ENCODE measurements around the gene SUN3.
"Not testable (repeated sequence)": the region's sequence is repeated elsewhere in the genome, so short reads cannot be mapped to it uniquely, and the experiment has no call there.

SUN3 gene

DNA sequence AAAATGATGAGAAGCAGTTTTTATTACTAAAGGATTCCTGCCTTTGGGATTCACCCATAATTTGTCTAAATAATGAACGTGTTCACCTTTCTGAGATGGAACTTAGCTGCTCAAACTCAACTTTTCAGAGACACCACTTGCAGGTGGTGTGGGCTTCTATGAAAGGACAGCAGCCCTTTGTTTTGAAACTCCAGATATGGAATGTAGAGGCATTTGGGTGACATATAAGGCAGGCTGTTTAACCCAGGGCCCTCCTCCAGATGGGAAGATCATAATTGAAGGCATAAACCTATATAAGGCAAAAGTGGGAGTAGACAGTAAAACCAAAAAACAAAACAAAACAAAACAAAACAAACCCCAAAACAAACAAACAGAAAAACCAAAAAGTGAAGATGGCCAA lies 37.6 kb downstream of the SUN3 start:
- Histone ChIP-seq H3K9me3 (replicated peaks; ENCODE audit: insufficient read depth, low read length) (no peaks in the 10 kb centered on the region), H3K36me3 (replicated peaks; ENCODE audit: insufficient read depth, low read length) (no peaks in the 10 kb centered on the region), H3K4me2 (ENCODE audit: low read depth, low read length) (peak overlapping the region; percentile 76), H3K27me3 (replicated peaks; ENCODE audit: insufficient read depth, low read length) (no peaks in the 10 kb centered on the region), H4K20me1 (ENCODE audit: insufficient read depth, low read length) (no peaks in the 10 kb centered on the region), H3K4me3 (ENCODE audit: low read length) (peak overlapping the region; percentile 80), H3F3A (ENCODE audit: insufficient read depth, low read length) (peaks cover 14% of the 10 kb centered on the region), H2AFZ (ENCODE audit: low read length) (peak overlapping the region; percentile 88), H3K4me1 (ENCODE audit: low read length) (no peaks in the 10 kb centered on the region), H3K79me2 (ENCODE audit: low read length) (no peaks in the 10 kb centered on the region), H3K27ac (ENCODE audit: low read length) (peak overlapping the region; percentile 73; the same call in 1 of the 2 replicates), H3K9me2 (replicated peaks; ENCODE audit: insufficient read depth, low read length) (no peaks in the 10 kb centered on the region), H3K9ac (ENCODE audit: low read length) (peak overlapping the region; percentile 63; the same call in 1 of the 2 replicates)
- TF ChIP-seq, protein P1, sequence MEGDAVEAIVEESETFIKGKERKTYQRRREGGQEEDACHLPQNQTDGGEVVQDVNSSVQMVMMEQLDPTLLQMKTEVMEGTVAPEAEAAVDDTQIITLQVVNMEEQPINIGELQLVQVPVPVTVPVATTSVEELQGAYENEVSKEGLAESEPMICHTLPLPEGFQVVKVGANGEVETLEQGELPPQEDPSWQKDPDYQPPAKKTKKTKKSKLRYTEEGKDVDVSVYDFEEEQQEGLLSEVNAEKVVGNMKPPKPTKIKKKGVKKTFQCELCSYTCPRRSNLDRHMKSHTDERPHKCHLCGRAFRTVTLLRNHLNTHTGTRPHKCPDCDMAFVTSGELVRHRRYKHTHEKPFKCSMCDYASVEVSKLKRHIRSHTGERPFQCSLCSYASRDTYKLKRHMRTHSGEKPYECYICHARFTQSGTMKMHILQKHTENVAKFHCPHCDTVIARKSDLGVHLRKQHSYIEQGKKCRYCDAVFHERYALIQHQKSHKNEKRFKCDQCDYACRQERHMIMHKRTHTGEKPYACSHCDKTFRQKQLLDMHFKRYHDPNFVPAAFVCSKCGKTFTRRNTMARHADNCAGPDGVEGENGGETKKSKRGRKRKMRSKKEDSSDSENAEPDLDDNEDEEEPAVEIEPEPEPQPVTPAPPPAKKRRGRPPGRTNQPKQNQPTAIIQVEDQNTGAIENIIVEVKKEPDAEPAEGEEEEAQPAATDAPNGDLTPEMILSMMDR (IDR thresholded peaks at IDR 0.05; ENCODE audit: low read length) = no peak
- TF ChIP-seq EZH2 (optimal IDR thresholded peaks at IDR 0.05; ENCODE audit: low read depth, low read length) = no peak
- TF ChIP-seq EZH2phosphoT487 (IDR thresholded peaks at IDR 0.05; ENCODE audit: low read length) = no peak
- DNase-seq = no peak

DNA sequence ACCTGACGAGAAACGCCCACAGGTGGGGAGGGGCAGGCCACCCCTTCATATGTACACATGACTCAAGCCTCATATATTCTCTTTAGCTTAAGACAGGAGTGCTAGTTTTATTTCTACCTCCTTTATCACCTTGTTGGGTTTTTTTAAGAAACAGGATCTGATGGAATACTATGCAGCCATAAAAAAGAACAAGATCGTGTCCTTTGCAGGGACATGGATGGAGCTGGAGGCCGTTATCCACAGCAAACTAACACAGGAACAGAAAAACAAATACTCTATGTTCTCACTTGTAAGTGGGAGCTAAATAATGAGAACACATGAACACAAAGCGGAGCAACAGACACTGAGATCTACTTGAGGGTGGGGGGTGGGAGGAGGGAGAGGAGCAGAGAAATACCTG lies 38.3 kb downstream of the SUN3 start:
- no peak overlapping the region for H3K4me2 ChIP-seq (ENCODE audit: low read depth, low read length)
- no peaks in the 10 kb centered on the region for H3K4me1 ChIP-seq (ENCODE audit: low read length)
- H3K27ac ChIP-seq (ENCODE audit: low read length) = no peak overlapping the region
- peaks cover 14% of the 10 kb centered on the region for H3F3A ChIP-seq (ENCODE audit: insufficient read depth, low read length)
- no peak overlapping the region for H2AFZ ChIP-seq (ENCODE audit: low read length)
- no peak overlapping the region for H3K4me3 ChIP-seq (ENCODE audit: low read length)
- no peaks in the 10 kb centered on the region for H3K9me2 ChIP-seq (replicated peaks; ENCODE audit: insufficient read depth, low read length)
- TF ChIP-seq, protein P1 (IDR thresholded peaks at IDR 0.05; ENCODE audit: low read length) = no peak
- no peak for TF ChIP-seq EZH2phosphoT487 (IDR thresholded peaks at IDR 0.05; ENCODE audit: low read length)
- TF ChIP-seq EZH2 (optimal IDR thresholded peaks at IDR 0.05; ENCODE audit: low read depth, low read length) = no peak
- H3K9me3 ChIP-seq (replicated peaks; ENCODE audit: insufficient read depth, low read length) = no peaks in the 10 kb centered on the region
- H4K20me1 ChIP-seq (ENCODE audit: insufficient read depth, low read length) = no peaks in the 10 kb centered on the region
- no peaks in the 10 kb centered on the region for H3K27me3 ChIP-seq (replicated peaks; ENCODE audit: insufficient read depth, low read length)
- no peaks in the 10 kb centered on the region for H3K79me2 ChIP-seq (ENCODE audit: low read length)
- H3K36me3 ChIP-seq (replicated peaks; ENCODE audit: insufficient read depth, low read length) = no peaks in the 10 kb centered on the region
- no peak for DNase-seq
- H3K9ac ChIP-seq (ENCODE audit: low read length) = no peak overlapping the region

DNA sequence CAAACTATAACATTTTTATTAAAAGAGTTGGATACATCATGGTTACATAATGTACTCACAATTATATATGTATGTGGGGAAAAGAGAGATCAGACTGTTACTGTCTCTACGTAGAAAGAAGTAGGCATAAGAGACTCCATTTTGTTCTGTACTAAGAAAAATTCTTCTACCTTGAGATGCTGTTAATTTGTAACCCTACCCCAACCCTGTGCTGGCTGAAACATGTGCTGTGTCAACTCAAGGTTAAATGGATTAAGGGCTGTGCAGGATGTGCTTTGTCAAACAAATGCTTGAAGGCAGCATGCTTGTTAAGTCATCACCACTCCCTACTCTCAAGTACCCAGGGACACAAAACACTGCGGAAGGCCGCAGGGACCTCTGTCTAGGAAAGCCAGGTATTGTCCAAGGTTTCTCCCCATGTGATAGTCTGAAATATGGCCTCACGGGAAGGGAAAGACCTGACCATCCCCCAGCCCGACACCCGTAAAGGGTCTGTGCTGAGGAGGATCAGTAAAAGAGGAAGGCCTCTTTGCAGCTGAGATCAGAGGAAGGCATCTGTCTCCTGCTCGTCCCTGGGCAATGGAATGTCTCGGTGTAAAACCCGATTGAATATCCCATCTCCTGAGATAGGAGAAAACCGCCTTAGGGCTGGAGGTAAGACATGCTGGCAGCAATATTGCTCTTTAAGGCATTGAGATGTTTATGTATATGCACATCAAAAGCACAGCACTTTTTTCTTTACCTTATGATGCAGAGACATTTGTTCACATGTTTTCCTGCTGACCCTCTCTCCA lies 39.1 kb downstream of the SUN3 start:
- H3K9ac ChIP-seq (ENCODE audit: low read length); H3K36me3 ChIP-seq (replicated peaks; ENCODE audit: insufficient read depth, low read length); H3K27me3 ChIP-seq (replicated peaks; ENCODE audit: insufficient read depth, low read length); H3K79me2 ChIP-seq (ENCODE audit: low read length); DNase-seq; H3K9me3 ChIP-seq (replicated peaks; ENCODE audit: insufficient read depth, low read length); H3K4me1 ChIP-seq (ENCODE audit: low read length); H3K4me3 ChIP-seq (ENCODE audit: low read length); H4K20me1 ChIP-seq (ENCODE audit: insufficient read depth, low read length); H3K27ac ChIP-seq (ENCODE audit: low read length); H2AFZ ChIP-seq (ENCODE audit: low read length); H3K9me2 ChIP-seq (replicated peaks; ENCODE audit: insufficient read depth, low read length); H3K4me2 ChIP-seq (ENCODE audit: low read depth, low read length): not testable (repeated sequence)
- H3F3A ChIP-seq (ENCODE audit: insufficient read depth, low read length) = peaks cover 14% of the 10 kb centered on the region

Measured in MM.1S (cell line).